H1 (cell line): ENCODE results near the gene SLN. TPM values are rescaled to one million over a fixed set of nuclear protein-coding genes. Genes with fewer than 3 reads are reported as not detected.

ENCODE experiments used
- CTCF ChIA-PET: fragments of 300-600 bp; sonication (Branson Sonifier 250); formaldehyde crosslinking; loops from one replicate; lab custom pipeline; 2021; ENCODE audit not compliant: partially characterized antibody; lab: Charles Lee
- POLR2A ChIA-PET: fragments of 300-600 bp; sonication (Branson Sonifier 250); formaldehyde crosslinking; loops from one replicate; lab custom pipeline; 2021; ENCODE audit warnings: inconsistent platforms; ENCODE audit not compliant: partially characterized antibody; lab: Charles Lee
- DNase-seq, 2 experiments: peaks; one replicate each; pipeline versions ENCODE4 v3.0.0 to v3.0.0-alpha.2; 2010 to 2022; ENCODE audit warnings: low spot score in 2 of 2, low read depth in 1 of 2, mixed read lengths in 1 of 2
- FAIRE-seq: peaks from 2 replicates; lab custom pipeline; 2011; peaks lifted over from hg19 to GRCh38; lab: Jason Lieb, UNC
- H2AFZ ChIP-seq: 2 replicates; pipeline ENCODE4 v1.8.1; 2012; ENCODE audit warnings: low read length, inconsistent platforms
- H2AK5ac ChIP-seq: 2 replicates; pipeline ENCODE4 v1.6.1; 2013; ENCODE audit warnings: low read depth, low read length
- H2BK120ac ChIP-seq: replicated peaks from 2 replicates; pipeline ENCODE3; 2013; ENCODE audit warnings: low read depth, low read length, inconsistent platforms
- H2BK12ac ChIP-seq: 2 replicates; pipeline ENCODE4 v1.6.1; 2013; ENCODE audit warnings: low read depth, low read length
- H2BK15ac ChIP-seq: 2 replicates; pipeline ENCODE4 v1.6.1; 2013; ENCODE audit warnings: low read length
- H2BK20ac ChIP-seq: 2 replicates; pipeline ENCODE4 v1.6.1; 2013; ENCODE audit warnings: low read length
- H2BK5ac ChIP-seq: 2 replicates; pipeline ENCODE4 v1.6.1; 2013; ENCODE audit warnings: low read depth, low read length
- H3K14ac ChIP-seq: 2 replicates; pipeline ENCODE4 v1.6.1; 2013; ENCODE audit warnings: inconsistent platforms; ENCODE audit not compliant: insufficient read length
- H3K18ac ChIP-seq: 2 replicates; pipeline ENCODE4 v1.6.1; 2013; ENCODE audit warnings: low read length; ENCODE audit errors: extremely low read depth
- H3K23ac ChIP-seq: 2 replicates; pipeline ENCODE4 v1.6.1; 2013; ENCODE audit warnings: inconsistent platforms; ENCODE audit not compliant: insufficient read length
- H3K23me2 ChIP-seq: 2 replicates; pipeline ENCODE4 v1.6.1; 2013; ENCODE audit warnings: low read depth, low read length
- H3K27ac ChIP-seq: 2 replicates; pipeline ENCODE4 v1.6.1; 2011; ENCODE audit warnings: low read depth, low read length, inconsistent platforms
- H3K27me3 ChIP-seq, 4 experiments: replicated peaks in 1 of 4; 1 replicate in 1 of 4; 2 replicates in 3 of 4; pipeline versions ENCODE4 v1.6.1 to v1.8.1; 2011 to 2013; ENCODE audit warnings: low read length in 3 of 4, mild to moderate bottlenecking in 3 of 4, inconsistent platforms in 2 of 4, mixed read lengths in 2 of 4, moderate library complexity in 1 of 4; ENCODE audit not compliant: control insufficient read depth in 3 of 4, insufficient read depth in 3 of 4; ENCODE audit errors: extremely low read depth in 1 of 4
- H3K36me3 ChIP-seq, 4 experiments: 2 replicates each; pipeline versions ENCODE4 v1.6.1 to v1.8.1; 2011 to 2013; ENCODE audit warnings: mild to moderate bottlenecking in 4 of 4, low read length in 3 of 4, moderate library complexity in 2 of 4, control low read depth in 1 of 4, inconsistent platforms in 1 of 4; ENCODE audit not compliant: insufficient read depth in 4 of 4, control insufficient read depth in 2 of 4
- H3K4ac ChIP-seq: replicated peaks from 2 replicates; pipeline ENCODE3; 2013; ENCODE audit warnings: low read length, low read depth, mixed read lengths, inconsistent platforms; ENCODE audit not compliant: insufficient read length
- H3K4me1 ChIP-seq, 4 experiments: replicated peaks in 1 of 4; 1 replicate in 1 of 4; 2 replicates in 3 of 4; pipeline versions ENCODE4 v1.6.1 to v1.8.1; 2011 to 2013; ENCODE audit warnings: low read length in 3 of 4, inconsistent platforms in 2 of 4, mixed read lengths in 1 of 4; ENCODE audit not compliant: insufficient read depth in 4 of 4, control insufficient read depth in 3 of 4
- H3K4me2 ChIP-seq, 2 experiments: 2 replicates each; pipeline versions ENCODE4 v1.6.1 to v1.8.1; 2011 to 2013; ENCODE audit warnings: low read depth in 2 of 2, low read length in 2 of 2, control low read depth in 1 of 2, inconsistent platforms in 1 of 2, mild to moderate bottlenecking in 1 of 2; ENCODE audit not compliant: insufficient read depth in 1 of 2
- H3K4me3 ChIP-seq, 4 experiments: fragments of 200-600, 300-600 bp in 1 of 4; sonication (generic), shearing (Covaris generic), sonication (Bioruptor Twin) in 1 of 4; 2 replicates each; pipeline versions ENCODE4 v1.5.1 to v1.8.1; 2011 to 2016; ENCODE audit warnings: low read length in 4 of 4, low read depth in 3 of 4, control low read depth in 2 of 4, inconsistent platforms in 2 of 4, mild to moderate bottlenecking in 2 of 4, mixed read lengths in 1 of 4, moderate library complexity in 1 of 4; ENCODE audit not compliant: insufficient read depth in 2 of 4; ENCODE audit errors: extremely low read depth in 1 of 4
- H3K56ac ChIP-seq: replicated peaks from 2 replicates; pipeline ENCODE3; 2013; ENCODE audit warnings: low read depth, mild to moderate bottlenecking, mixed read lengths, low read length, inconsistent platforms; ENCODE audit not compliant: insufficient read length
- H3K79me1 ChIP-seq: 2 replicates; pipeline ENCODE4 v1.6.1; 2013; ENCODE audit warnings: low read depth, low read length, control low read depth
- H3K79me2 ChIP-seq, 2 experiments: 2 replicates each; pipeline versions ENCODE4 v1.6.1 to v1.8.1; 2012 to 2013; ENCODE audit warnings: low read length in 2 of 2, mild to moderate bottlenecking in 2 of 2, inconsistent platforms in 1 of 2; ENCODE audit not compliant: insufficient read depth in 2 of 2, control insufficient read depth in 1 of 2
- H3K9ac ChIP-seq, 4 experiments: replicated peaks in 1 of 4; 1 replicate in 1 of 4; 2 replicates in 3 of 4; pipeline versions ENCODE4 v1.6.1 to v1.8.1; 2011 to 2013; ENCODE audit warnings: low read depth in 3 of 4, low read length in 3 of 4, control low read depth in 2 of 4, mild to moderate bottlenecking in 2 of 4, moderate library complexity in 2 of 4, inconsistent platforms in 1 of 4; ENCODE audit errors: extremely low read depth in 1 of 4
- H3K9me3 ChIP-seq, 2 experiments: 2 replicates each; pipeline versions ENCODE4 v1.6.1 to v1.8.1; 2012 to 2013; ENCODE audit warnings: mild to moderate bottlenecking in 2 of 2, moderate library complexity in 2 of 2, control low read depth in 1 of 2, inconsistent platforms in 1 of 2, low read depth in 1 of 2, low read length in 1 of 2, mixed read lengths in 1 of 2; ENCODE audit not compliant: insufficient read depth in 2 of 2
- H4K20me1 ChIP-seq, 2 experiments: replicated peaks in 1 of 2; 2 replicates each; pipeline versions ENCODE3 to v1.8.1; 2011 to 2013; ENCODE audit warnings: inconsistent platforms in 2 of 2, low read length in 2 of 2, mild to moderate bottlenecking in 1 of 2; ENCODE audit not compliant: insufficient read depth in 2 of 2, control insufficient read depth in 1 of 2
- H4K5ac ChIP-seq: 2 replicates; pipeline ENCODE4 v1.6.1; 2013; ENCODE audit warnings: low read length, low read depth, mixed read lengths, inconsistent platforms; ENCODE audit not compliant: insufficient read length
- H4K8ac ChIP-seq: 2 replicates; pipeline ENCODE4 v1.8.0; 2013; ENCODE audit warnings: mild to moderate bottlenecking, moderate library complexity, low read length, inconsistent platforms; ENCODE audit not compliant: insufficient read depth; ENCODE audit errors: extremely low read depth
- H4K91ac ChIP-seq: replicated peaks from 2 replicates; pipeline ENCODE3; 2013; ENCODE audit warnings: low read length, mixed read lengths, inconsistent platforms; ENCODE audit not compliant: insufficient read length
- CBX5 ChIP-seq: fragments of 300-800, 300-1000 bp; sonication (generic); IDR thresholded peaks from 2 replicates; pipeline ENCODE4 v1.7.1; 2016; ENCODE audit warnings: antibody characterized with exemption, low read length, low read depth
- CHD2 ChIP-seq: IDR thresholded peaks from 2 replicates; pipeline ENCODE4 v1.6.1; 2012; ENCODE audit warnings: low read length, improper control_type of control experiment
- GABPA ChIP-seq: IDR thresholded peaks from 2 replicates; pipeline ENCODE4 v1.6.1; 2011; ENCODE audit warnings: mild to moderate bottlenecking, low read length, moderate library complexity, borderline replicate concordance; ENCODE audit not compliant: insufficient read depth
- JUND ChIP-seq: IDR thresholded peaks from 2 replicates; pipeline ENCODE4 v1.6.1; 2011; ENCODE audit warnings: mild to moderate bottlenecking, improper control_type of control experiment, low read length
- KDM4A ChIP-seq: IDR thresholded peaks from one replicate; pipeline ENCODE4 v1.7.1; 2012; ENCODE audit warnings: low read depth, mild to moderate bottlenecking, moderate library complexity, low read length, inconsistent platforms; ENCODE audit not compliant: severe bottlenecking
- MAFK ChIP-seq: IDR thresholded peaks from 2 replicates; pipeline ENCODE4 v1.6.1; 2012; ENCODE audit warnings: low read depth, mild to moderate bottlenecking, improper control_type of control experiment, low read length
- RAD21 ChIP-seq, 2 experiments: IDR thresholded peaks in 1 of 2; conservative IDR thresholded peaks in 1 of 2; 2 replicates each; pipeline ENCODE4 v1.6.1; 2011; ENCODE audit warnings: low read depth in 2 of 2, low read length in 2 of 2, improper control_type of control experiment in 1 of 2, inconsistent platforms in 1 of 2, mild to moderate bottlenecking in 1 of 2, moderate library complexity in 1 of 2
- SP2 ChIP-seq: IDR thresholded peaks from 2 replicates; pipeline ENCODE4 v1.6.1; 2012; ENCODE audit warnings: mild to moderate bottlenecking, low read length, inconsistent platforms
- TAF1 ChIP-seq: IDR thresholded peaks from 2 replicates; pipeline ENCODE4 v1.6.1; 2011; ENCODE audit warnings: mild to moderate bottlenecking, low read depth, low read length
- TCF12 ChIP-seq: IDR thresholded peaks from 2 replicates; pipeline ENCODE4 v1.6.1; 2011; ENCODE audit warnings: low read depth, mild to moderate bottlenecking, low read length
- TEAD4 ChIP-seq: IDR thresholded peaks from 2 replicates; pipeline ENCODE4 v1.6.1; 2012; ENCODE audit warnings: low read depth, low read length, inconsistent platforms, mixed read lengths
- WGBS, 2 experiments: shearing (Covaris generic) in 1 of 2; methylation state at CpG; one replicate each; pipeline versions ENCODE4 v1.1.6 to v1.1.7; 2013 to 2015; ENCODE audit warnings: low lambda C conversion rate in 2 of 2, mixed read lengths in 2 of 2, inconsistent platforms in 1 of 2, low coverage in 1 of 2, missing lambda C conversion rate in 1 of 2; ENCODE audit not compliant: insufficient replicate concordance in 2 of 2, insufficient coverage in 1 of 2, insufficient read length in 1 of 2; ENCODE audit errors: extremely low coverage in 1 of 2, missing lambda C conversion rate in 1 of 2; 5-methylcytosine and 5-hydroxymethylcytosine counted together
- polyA plus RNA-seq, 7 experiments: library from polyadenylated mRNA; depleted of rRNA in 3 of 7; stranded (reverse) in 5 of 7; unstranded in 2 of 7; fragments of >200 nt in 5 of 7; fragments of 200-250 nt in 2 of 7; gene quantifications; 1 replicate in 5 of 7; 2 replicates in 1 of 7; 4 replicates in 1 of 7; pipeline versions ENCODE4 v1.2.1 to v1.2.3, GENCODE V29; 2011 to 2013; ENCODE audit warnings: missing spikeins in 2 of 7, mixed read lengths in 2 of 7
- total RNA-seq: library from RNA; stranded (reverse); fragmentation: NEBNext Ultra II Directional; extraction: Animal tissue kit (Norgen Biotek cat#: 25700); gene quantifications from 2 replicates; pipeline ENCODE4 v1.2.1, GENCODE V29; 2021
- TF ChIP-seq, protein P1 (sequence below): IDR thresholded peaks from 2 replicates; pipeline ENCODE4 v1.6.1; 2012; ENCODE audit warnings: inconsistent platforms
- TF ChIP-seq, protein P2 (sequence below): IDR thresholded peaks from 2 replicates; pipeline ENCODE4 v1.6.1; 2011; ENCODE audit warnings: low read depth, mild to moderate bottlenecking, low read length; ENCODE audit not compliant: insufficient read depth

Gene SLN
- total and polyA plus RNA-seq, 2 of the 8 experiments (the other 6 are each of a cell fraction or from before 2014, with no cell fraction given), result not detected

DNA sequence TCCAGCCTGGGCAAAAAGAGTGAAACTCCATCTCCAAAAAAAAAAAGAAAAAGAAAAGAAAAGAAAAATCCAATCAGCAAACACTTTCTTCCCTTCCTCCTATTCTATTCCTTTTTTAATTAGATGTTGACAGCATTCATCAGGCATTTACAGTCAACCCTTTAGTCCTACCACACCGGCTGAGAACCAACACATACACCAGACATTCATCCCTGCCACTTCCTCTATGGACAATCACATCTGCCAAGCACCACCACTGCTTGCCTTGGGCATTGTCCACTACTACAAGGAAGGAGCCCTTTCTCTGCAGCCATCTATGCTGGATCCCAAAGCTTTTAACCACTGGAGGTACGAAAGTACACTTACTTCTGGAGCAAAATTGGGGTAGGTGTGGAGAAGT lies 9.4 kb upstream of the SLN start:
- Histone ChIP-seq H3K4me2 (no peak overlapping the region), H3K4me3 (no peak overlapping the region), H3K4ac (no peak overlapping the region), H3K4me1 (no peaks in the 10 kb centered on the region), H3K9ac (no peak overlapping the region), H2AFZ (no peak overlapping the region), H2AK5ac (no peak overlapping the region), H3K79me2 (no peaks in the 10 kb centered on the region), H3K27ac (no peak overlapping the region), H4K91ac (no peak overlapping the region), H3K23ac (no peak overlapping the region), H3K79me1 (no peaks in the 10 kb centered on the region), H3K36me3 (no peaks in the 10 kb centered on the region), H2BK20ac (no peak overlapping the region), H2BK120ac (no peak overlapping the region), H2BK12ac (no peak overlapping the region), H4K5ac (no peak overlapping the region), H3K23me2 (no peaks in the 10 kb centered on the region), H4K20me1 (no peaks in the 10 kb centered on the region), H2BK5ac (no peak overlapping the region), H3K9me3 (no peaks in the 10 kb centered on the region), H4K8ac (no peak overlapping the region), H3K27me3 (no peaks in the 10 kb centered on the region), H3K14ac (no peak overlapping the region), H3K56ac (no peak overlapping the region), H3K18ac (no peak overlapping the region), H2BK15ac (no peak overlapping the region)
- ChIA-PET CTCF (interaction anchor here (0.9 to 2.7 kb wide), 3 partner anchors 20 to 32 kb away, joined by 5 to 28 read pairs (median 6); no protein-coding TSS in a partner anchor), POLR2A (no interaction called here)
- TF ChIP-seq TEAD4 (no peak), TCF12 (no peak), TAF1 (no peak), GABPA (no peak), JUND (no peak), CBX5 (no peak), KDM4A (no peak), CHD2 (no peak), SP2 (no peak), MAFK (no peak), RAD21 (IDR thresholded peaks at IDR 0.05 in 1 of 2, conservative IDR thresholded peaks at IDR 0.05 in 1 of 2; ENCODE audit: low read depth in 2 of 2, low read length in 2 of 2) (no peak)
- TF ChIP-seq, protein P1, sequence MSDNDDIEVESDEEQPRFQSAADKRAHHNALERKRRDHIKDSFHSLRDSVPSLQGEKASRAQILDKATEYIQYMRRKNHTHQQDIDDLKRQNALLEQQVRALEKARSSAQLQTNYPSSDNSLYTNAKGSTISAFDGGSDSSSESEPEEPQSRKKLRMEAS, result no peak
- TF ChIP-seq, protein P2, sequence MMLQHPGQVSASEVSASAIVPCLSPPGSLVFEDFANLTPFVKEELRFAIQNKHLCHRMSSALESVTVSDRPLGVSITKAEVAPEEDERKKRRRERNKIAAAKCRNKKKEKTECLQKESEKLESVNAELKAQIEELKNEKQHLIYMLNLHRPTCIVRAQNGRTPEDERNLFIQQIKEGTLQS, result no peak
- FAIRE-seq (no peak), DNase-seq (no peak)
- WGBS, 2 experiments, result 95% methylated on average over 2 of the region's 2 CpGs; no CpG with 5 or more reads in 1 of the 2 experiments
